Heart right ventricle (tissue), 16 donors: ENCODE measurements around the gene MCCC1. TPM values are rescaled to one million over a fixed set of nuclear protein-coding genes. Genes with fewer than 3 reads are reported as not detected.

Experiments
- ATAC-seq, 8 donors: fragments of 200-7000 bp; cut with Tn5 transposase; one replicate each; pipeline ENCODE4 v1.9.1; 2020; ENCODE audit warnings: mild to moderate bottlenecking in 8 of 8, moderate library complexity in 8 of 8, moderate number of reproducible peaks in 1 of 8
- DNase-seq, 2 donors: peaks; one replicate each; pipeline ENCODE4 v3.0.0-alpha.2; 2020
- H3K27ac ChIP-seq, 10 donors: fragments of 200-600 bp; sonication (generic) in 2 of 10; one replicate each; pipeline versions ENCODE4 v1.5.0 to v1.8.0; 2020 to 2022; ENCODE audit warnings: mild to moderate bottlenecking in 3 of 10
- H3K27me3 ChIP-seq, 7 donors: fragments of 200-600 bp; one replicate each; pipeline ENCODE4 v1.8.0; 2021 to 2022; ENCODE audit warnings: mild to moderate bottlenecking in 2 of 7
- H3K36me3 ChIP-seq, 9 donors: fragments of 200-600 bp; sonication (generic) in 1 of 9; one replicate each; pipeline versions ENCODE4 v1.5.0 to v1.8.0; 2020 to 2022; ENCODE audit warnings: mild to moderate bottlenecking in 2 of 9
- H3K4me1 ChIP-seq, 9 donors: fragments of 200-600 bp; sonication (generic) in 1 of 9; one replicate each; pipeline versions ENCODE4 v1.5.0 to v1.8.0; 2020 to 2022; ENCODE audit warnings: mild to moderate bottlenecking in 4 of 9
- H3K4me3 ChIP-seq, 10 donors: fragments of 200-600 bp; sonication (generic) in 2 of 10; one replicate each; pipeline versions ENCODE4 v1.5.0 to v1.8.0; 2020 to 2022; ENCODE audit warnings: mild to moderate bottlenecking in 7 of 10, moderate library complexity in 2 of 10
- H3K9me3 ChIP-seq, 11 donors: fragments of 200-600 bp in 10 of 11; sonication (generic) in 2 of 11; one replicate each; pipeline versions ENCODE4 v1.5.0 to v1.8.0; 2013 to 2022; ENCODE audit warnings: mild to moderate bottlenecking in 2 of 11, control low read depth in 1 of 11, moderate library complexity in 1 of 11
- WGBS, 2 donors: extraction: QIAGEN DNeasy Blood & Tissue Kit; methylation state at CpG; one replicate each; pipeline ENCODE4 v1.1.7; 2013; ENCODE audit warnings: inconsistent platforms in 1 of 2; 5-methylcytosine and 5-hydroxymethylcytosine counted together
- intact Hi-C, 10 donors: fragments of 100-400 bp; cut with DNase I; formaldehyde crosslinking; loops; one replicate each; pipeline versions ENCODE4 v1.11.1 to v1.14.2; 2022
- polyA plus RNA-seq, 2 donors: library from polyadenylated mRNA; stranded (reverse); fragments of 200-250 nt; gene quantifications; one replicate each; pipeline ENCODE4 v1.2.3, GENCODE V29; 2013
- total RNA-seq, 10 donors: library from RNA; stranded (reverse); fragmentation: NEBNext Ultra II Directional in 3 of 10; extraction: Animal tissue kit (Norgen Biotek cat#: 25700) in 3 of 10; gene quantifications; one replicate each; pipeline versions ENCODE4 v1.2.1 to v1.2.4, GENCODE V29; 2021 to 2023
- TF ChIP-seq, protein P1 (sequence below), 9 donors: fragments of 200-600 bp; sonication (generic) in 2 of 9; IDR thresholded peaks; one replicate each; pipeline versions ENCODE4 v1.5.0 to v1.8.0; 2021 to 2022; ENCODE audit warnings: antibody characterized with exemption in 9 of 9, mild to moderate bottlenecking in 5 of 9, moderate library complexity in 1 of 9
- donor health status: Arrhythmogenic right ventricular cardiomyopathy.
- donor health status: ischemic (EF 13 %, LVEDD 7.1; RV severe dilation, severe dysfunction).
- donor health status: healthy with polysubstance abuse.
- donor health status: DM: no; HTN: yes; CAD: no.
- donor health status: DM: no; HTN: no; CAD: no.
- donor health status: ischemic (EF 25% LVEDD 6.9; RV normal size, moderate dysfunction).
- donor health status: ischemic (EF 25% LVEDD 5.7; RV mildly dilated, moderate dysfunction).
- donor health status: healthy.
- donor health status: DM: yes; HTN: yes; CAD: no.
- donor health status: Ischemic cardiomyopathy.
- donor health status: ischemic (EF 35%, LVEDD 5.7; RV mildly dilated, moderate dysfunction).
- donor health status: nonischemic (EF 11% LVEDD 7.7; RV severe dilation, severe dysfunction).
- donor health status: DM: yes; HTN: yes; CAD: no.
- donor health status: PGD.
- donor health status: ischemic (EF 29% LVEDD 5.4; RV normal size, mild dysfunction).
- donor health status: nonischemic (EF 23%, LVEDD 6.1; RV moderate dilation, normal function).

The MCCC1 gene
- total and polyA plus RNA-seq, 12 donors: 28.9 to 62.9 (median 46.0) TPM

DNA sequence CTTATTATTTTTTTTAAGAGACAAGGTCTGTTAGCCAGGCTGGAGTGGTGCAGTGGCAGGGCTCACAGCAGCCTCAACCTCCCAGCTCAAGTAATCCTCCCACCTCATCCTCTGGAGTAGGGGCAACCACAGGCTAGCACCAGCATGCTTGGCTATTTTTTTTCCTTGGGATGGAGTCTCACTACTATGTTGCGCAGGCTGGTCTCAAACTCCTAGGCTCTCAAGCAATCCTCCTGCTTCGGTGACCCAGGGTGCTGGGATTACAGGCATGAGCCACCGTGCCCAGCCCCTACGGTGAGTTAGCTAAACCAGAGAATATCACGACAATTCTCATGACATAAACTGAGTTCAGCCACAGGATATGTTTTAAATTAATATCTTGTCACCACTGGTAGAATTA, 120.9 kb downstream of the MCCC1 start:
- TF ChIP-seq, protein P1, sequence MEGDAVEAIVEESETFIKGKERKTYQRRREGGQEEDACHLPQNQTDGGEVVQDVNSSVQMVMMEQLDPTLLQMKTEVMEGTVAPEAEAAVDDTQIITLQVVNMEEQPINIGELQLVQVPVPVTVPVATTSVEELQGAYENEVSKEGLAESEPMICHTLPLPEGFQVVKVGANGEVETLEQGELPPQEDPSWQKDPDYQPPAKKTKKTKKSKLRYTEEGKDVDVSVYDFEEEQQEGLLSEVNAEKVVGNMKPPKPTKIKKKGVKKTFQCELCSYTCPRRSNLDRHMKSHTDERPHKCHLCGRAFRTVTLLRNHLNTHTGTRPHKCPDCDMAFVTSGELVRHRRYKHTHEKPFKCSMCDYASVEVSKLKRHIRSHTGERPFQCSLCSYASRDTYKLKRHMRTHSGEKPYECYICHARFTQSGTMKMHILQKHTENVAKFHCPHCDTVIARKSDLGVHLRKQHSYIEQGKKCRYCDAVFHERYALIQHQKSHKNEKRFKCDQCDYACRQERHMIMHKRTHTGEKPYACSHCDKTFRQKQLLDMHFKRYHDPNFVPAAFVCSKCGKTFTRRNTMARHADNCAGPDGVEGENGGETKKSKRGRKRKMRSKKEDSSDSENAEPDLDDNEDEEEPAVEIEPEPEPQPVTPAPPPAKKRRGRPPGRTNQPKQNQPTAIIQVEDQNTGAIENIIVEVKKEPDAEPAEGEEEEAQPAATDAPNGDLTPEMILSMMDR (IDR thresholded peaks at IDR 0.05): no peak
- no peaks in the 10 kb centered on the region for H3K27me3 ChIP-seq
- peaks cover 0 to 28% (median 24%) of the 10 kb centered on the region in 9 donors for H3K4me1 ChIP-seq
- no peak overlapping the region for H3K27ac ChIP-seq
- no peak for DNase-seq
- WGBS, 2 donors: 70 to 72% methylated on average over 5 of the region's 5 CpGs
- H3K36me3 ChIP-seq: peaks cover 0 to 1% (median 0%) of the 10 kb centered on the region in 9 donors
- H3K4me3 ChIP-seq: peak overlapping the region in 1 of 10 donors; percentile 1
- intact Hi-C loops: loop anchor here in 1 of 10 donors (5.0 kb wide), 1 partner anchor 186 kb away; the partner anchor contains the start of gene ATP11B
- ATAC-seq: no peak
- no peaks in the 10 kb centered on the region for H3K9me3 ChIP-seq

DNA sequence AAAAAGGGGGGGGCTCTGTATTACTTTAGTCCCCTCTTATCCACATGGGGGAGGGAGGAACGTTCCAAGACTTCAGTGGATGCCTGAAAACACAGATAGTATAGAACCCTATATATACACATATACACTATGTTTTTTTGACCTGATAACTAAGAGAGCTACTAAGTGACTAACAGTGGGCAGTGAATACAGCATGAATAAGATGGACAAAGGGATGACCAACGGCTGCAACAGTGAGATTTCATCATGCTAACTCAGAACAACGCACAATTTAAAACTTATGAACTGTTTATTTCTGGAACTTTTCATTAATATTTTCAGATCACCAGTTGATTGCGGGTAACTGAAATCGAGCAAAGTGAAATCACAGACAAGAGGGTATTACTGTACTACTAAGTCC, 126.2 kb downstream of the MCCC1 start:
- H3K4me3 ChIP-seq: no peak overlapping the region
- no peak for DNase-seq
- TF ChIP-seq, protein P1 (IDR thresholded peaks at IDR 0.05): no peak
- H3K36me3 ChIP-seq: peaks cover 0 to 4% (median 0%) of the 10 kb centered on the region in 9 donors
- no peak for ATAC-seq
- H3K9me3 ChIP-seq: no peaks in the 10 kb centered on the region
- H3K27ac ChIP-seq: no peak overlapping the region
- intact Hi-C loops: no loop called here
- no peaks in the 10 kb centered on the region for H3K27me3 ChIP-seq
- peaks cover 0 to 27% (median 18%) of the 10 kb centered on the region in 9 donors for H3K4me1 ChIP-seq
- WGBS, 2 donors: 96 to 97% methylated on average over 5 of the region's 5 CpGs

DNA sequence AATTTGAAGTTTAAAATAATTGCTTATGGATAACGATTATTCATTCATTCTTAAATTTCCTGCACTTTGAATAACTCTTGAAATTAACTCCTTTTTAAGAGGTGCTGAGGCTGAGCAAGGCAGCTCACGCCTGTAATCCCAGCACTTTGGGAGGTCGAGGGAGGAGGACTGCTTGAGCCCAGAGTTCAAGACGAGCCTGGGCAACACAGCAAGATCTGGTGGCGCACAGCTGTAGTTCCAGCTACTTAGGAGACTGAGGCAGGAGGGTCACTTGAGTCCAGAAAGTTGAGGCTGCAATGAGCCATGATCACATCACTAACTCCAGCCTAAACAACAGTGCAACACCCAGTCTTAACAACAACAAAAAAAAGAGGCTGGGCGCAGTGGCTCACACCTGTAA, 126.9 kb downstream of the MCCC1 start:
- ATAC-seq (no peak), DNase-seq (no peak)
- no peak overlapping the region for H3K27ac ChIP-seq
- intact Hi-C loops: no loop called here
- no peaks in the 10 kb centered on the region for H3K27me3 ChIP-seq
- H3K36me3 ChIP-seq: peaks cover 0 to 4% (median 0%) of the 10 kb centered on the region in 9 donors
- TF ChIP-seq, protein P1 (IDR thresholded peaks at IDR 0.05): no peak
- H3K4me3 ChIP-seq: no peak overlapping the region
- H3K9me3 ChIP-seq: no peaks in the 10 kb centered on the region
- 89 to 91% methylated on average over 6 of the region's 6 CpGs for WGBS, 2 donors
- peaks cover 0 to 33% (median 20%) of the 10 kb centered on the region in 9 donors for H3K4me1 ChIP-seq

DNA sequence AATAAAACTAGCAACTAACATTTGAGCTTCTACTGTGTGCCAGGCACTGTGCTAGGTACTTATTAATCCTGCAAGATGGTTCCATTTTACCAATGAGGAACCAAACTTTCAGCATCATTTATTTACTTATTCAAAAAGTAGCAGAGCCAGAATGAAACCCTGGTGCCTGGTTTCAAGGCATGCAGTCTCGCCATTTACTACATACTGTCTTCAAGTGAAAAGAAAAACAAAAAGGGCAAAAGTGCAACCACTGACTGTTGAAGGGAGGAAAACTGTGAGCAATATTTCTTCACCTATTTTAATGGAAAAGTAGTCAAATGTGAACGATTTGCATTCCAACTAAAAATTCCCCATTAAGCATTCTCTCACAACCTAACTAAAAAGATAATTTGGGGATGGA, 127.7 kb downstream of the MCCC1 start:
- Histone ChIP-seq H3K27me3 (no peaks in the 10 kb centered on the region), H3K27ac (no peak overlapping the region), H3K9me3 (no peaks in the 10 kb centered on the region), H3K4me1 (peaks cover 0 to 34% (median 19%) of the 10 kb centered on the region in 9 donors), H3K36me3 (peaks cover 0 to 4% (median 0%) of the 10 kb centered on the region in 9 donors), H3K4me3 (no peak overlapping the region)
- ATAC-seq: no peak
- intact Hi-C loops: no loop called here
- WGBS, 2 donors: 78 to 86% methylated on average over 2 of the region's 2 CpGs
- DNase-seq: no peak
- TF ChIP-seq, protein P1 (IDR thresholded peaks at IDR 0.05): no peak
